Gastrocnemius medialis (tissue), 4 donors: ENCODE measurements around the gene GTSE1. TPM values are rescaled to one million over a fixed set of nuclear protein-coding genes. Genes with fewer than 3 reads are reported as not detected.

Experiments used
- ATAC-seq, 2 donors: fragments of 150-250 bp; one replicate each; pipeline ENCODE4 v1.9.1; 2016
- DNase-seq, 2 donors: peaks; one replicate each; pipeline ENCODE4 v3.0.0-alpha.2; 2019
- H3K27ac ChIP-seq, 4 donors: fragments of 200-600 bp; sonication (generic); 1 replicate in 1 of 4; 2 replicates in 3 of 4; pipeline ENCODE4 v1.5.1; 2016 to 2018; ENCODE audit warnings: mild to moderate bottlenecking in 2 of 4, moderate library complexity in 1 of 4
- H3K27me3 ChIP-seq, 3 donors: fragments of 200-600 bp; sonication (generic) in 2 of 3; 1 replicate in 1 of 3; 2 replicates in 2 of 3; pipeline versions ENCODE4 v1.5.1 to v1.6.0; 2016 to 2019; ENCODE audit warnings: mild to moderate bottlenecking in 1 of 3, moderate library complexity in 1 of 3
- H3K36me3 ChIP-seq, 2 donors: fragments of 200-600 bp; sonication (generic) in 1 of 2; one replicate each; pipeline ENCODE4 v1.5.1; 2017 to 2018
- H3K4me1 ChIP-seq, 2 donors: fragments of 200-600 bp; sonication (generic) in 1 of 2; one replicate each; pipeline ENCODE4 v1.5.1; 2016 to 2017; ENCODE audit warnings: mild to moderate bottlenecking in 2 of 2
- H3K4me3 ChIP-seq, 4 donors: fragments of 200-600 bp; sonication (generic) in 3 of 4; 1 replicate in 1 of 4; 2 replicates in 3 of 4; pipeline ENCODE4 v1.5.1; 2016 to 2019; ENCODE audit warnings: mild to moderate bottlenecking in 2 of 4
- H3K9me3 ChIP-seq, 3 donors: fragments of 200-600 bp; sonication (generic) in 2 of 3; 1 replicate in 1 of 3; 2 replicates in 2 of 3; pipeline ENCODE4 v1.5.1; 2016 to 2019
- POLR2A ChIP-seq, 2 donors: fragments of 450-650 bp; IDR thresholded peaks; one replicate each; pipeline ENCODE4 v1.6.1; 2017; ENCODE audit warnings: antibody characterized with exemption in 2 of 2, mild to moderate bottlenecking in 2 of 2, moderate library complexity in 2 of 2
- in situ Hi-C, 4 donors: fragments of 200-750 bp; cut with MboI; loops; one replicate each; pipeline versions ENCODE4 v1.15.0 to v1.8.0; 2017; ENCODE audit warnings: low sequenced_read_pairs in 4 of 4
- intact Hi-C: fragments of 100-400 bp; cut with DNase I; formaldehyde crosslinking; loops from one replicate; pipeline ENCODE4 v1.15.1; 2023; ENCODE audit warnings: low total_unique reads
- total RNA-seq, 4 donors: library from RNA; depleted of rRNA; stranded (reverse); fragments of >200 nt; gene quantifications; one replicate each; pipeline versions ENCODE4 v1.1.0 to v1.2.3, GENCODE V29; 2016
- TF ChIP-seq, protein P1 (sequence below), 5 experiments: fragments of 450-650 bp in 3 of 5; fragments of 200-600 bp in 2 of 5; sonication (generic) in 2 of 5; IDR thresholded peaks in 4 of 5; conservative IDR thresholded peaks in 1 of 5; 1 replicate in 4 of 5; 2 replicates in 1 of 5; pipeline ENCODE4 v1.5.1; 2016 to 2019; ENCODE audit warnings: antibody characterized with exemption in 5 of 5, mild to moderate bottlenecking in 3 of 5, moderate library complexity in 3 of 5

GTSE1 gene
- total RNA-seq, 4 donors from 2014 or later: 0.13 to 0.49 TPM; not detected in 2

DNA sequence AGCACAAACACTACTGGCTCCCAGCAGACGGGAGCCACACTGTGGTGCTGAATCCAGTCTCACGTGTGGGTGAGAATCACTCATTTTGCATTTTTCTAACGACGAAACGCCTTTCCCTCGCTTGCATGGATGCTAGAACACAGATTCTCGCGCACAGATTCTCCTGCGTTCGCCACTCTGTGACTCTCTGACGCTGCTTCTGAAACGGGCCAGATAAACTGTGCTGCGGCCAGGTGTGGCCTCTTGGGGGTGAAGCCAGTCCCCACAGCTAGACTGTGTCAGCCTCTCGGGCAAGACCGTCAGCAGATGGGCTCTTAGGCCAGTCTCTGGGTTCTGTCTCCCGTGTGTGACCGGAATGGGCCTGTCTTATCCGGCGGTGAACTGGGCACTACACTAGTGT is 83.4 kb downstream of the GTSE1 start:
- TF ChIP-seq, protein P1, sequence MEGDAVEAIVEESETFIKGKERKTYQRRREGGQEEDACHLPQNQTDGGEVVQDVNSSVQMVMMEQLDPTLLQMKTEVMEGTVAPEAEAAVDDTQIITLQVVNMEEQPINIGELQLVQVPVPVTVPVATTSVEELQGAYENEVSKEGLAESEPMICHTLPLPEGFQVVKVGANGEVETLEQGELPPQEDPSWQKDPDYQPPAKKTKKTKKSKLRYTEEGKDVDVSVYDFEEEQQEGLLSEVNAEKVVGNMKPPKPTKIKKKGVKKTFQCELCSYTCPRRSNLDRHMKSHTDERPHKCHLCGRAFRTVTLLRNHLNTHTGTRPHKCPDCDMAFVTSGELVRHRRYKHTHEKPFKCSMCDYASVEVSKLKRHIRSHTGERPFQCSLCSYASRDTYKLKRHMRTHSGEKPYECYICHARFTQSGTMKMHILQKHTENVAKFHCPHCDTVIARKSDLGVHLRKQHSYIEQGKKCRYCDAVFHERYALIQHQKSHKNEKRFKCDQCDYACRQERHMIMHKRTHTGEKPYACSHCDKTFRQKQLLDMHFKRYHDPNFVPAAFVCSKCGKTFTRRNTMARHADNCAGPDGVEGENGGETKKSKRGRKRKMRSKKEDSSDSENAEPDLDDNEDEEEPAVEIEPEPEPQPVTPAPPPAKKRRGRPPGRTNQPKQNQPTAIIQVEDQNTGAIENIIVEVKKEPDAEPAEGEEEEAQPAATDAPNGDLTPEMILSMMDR (IDR thresholded peaks at IDR 0.05 in 4 of 5, conservative IDR thresholded peaks at IDR 0.05 in 1 of 5): no peak
- TF ChIP-seq POLR2A (IDR thresholded peaks at IDR 0.05): no peak
- no peaks in the 10 kb centered on the region for H3K36me3 ChIP-seq
- no peak for ATAC-seq
- no peak overlapping the region for H3K27ac ChIP-seq
- H3K4me1 ChIP-seq: no peaks in the 10 kb centered on the region
- no peaks in the 10 kb centered on the region for H3K27me3 ChIP-seq
- in situ Hi-C loops: loop anchor here in 1 of 4 donors (25.0 kb wide), 1 partner anchor 157 kb away; the partner anchor contains the start of gene CELSR1
- intact Hi-C loops: no loop called here
- H3K4me3 ChIP-seq: no peak overlapping the region
- DNase-seq: no peak
- no peaks in the 10 kb centered on the region for H3K9me3 ChIP-seq

Other genes with a start within 250 kb of the GTSE1 start
- 10 to 100 TPM; 29.6 to 74.8 (median 57.9) TPM for gene PPARA, start 146.3 kb upstream of the GTSE1 start, total RNA-seq
- gene CDPF1, start 46.6 kb upstream of the GTSE1 start, total RNA-seq: 10 to 100 TPM in 2 of 4 donors, 1 to 10 TPM in 2; 6.3 to 18.8 (median 12.5) TPM
- not detected for gene PKDREJ, start 33.5 kb upstream of the GTSE1 start, total RNA-seq
- gene TTC38, start 28.9 kb upstream of the GTSE1 start, total RNA-seq: 10 to 100 TPM; 30.4 to 58.3 (median 43.1) TPM
- 10 to 100 TPM in 3 of 4 donors, 1 to 10 TPM in 1; 9.1 to 14.4 (median 13.0) TPM for gene TRMU, start 38.8 kb downstream of the GTSE1 start, total RNA-seq
- 1 to 10 TPM in 2 of 4 donors, under 1 TPM in 2; 0.10 to 1.5 (median 0.87) TPM for gene CELSR1, start 240.8 kb downstream of the GTSE1 start, total RNA-seq